GM18526 (cell line): ENCODE results near the gene RRP8.

Experiments
- POLR2A ChIP-seq: IDR thresholded peaks from 3 replicates; pipeline ENCODE4 v1.6.1; 2011; ENCODE audit not compliant: insufficient read length; ENCODE audit errors: extremely low read depth

RRP8 gene

GRCh38 chr11:6625832-6626420 is 22.5 kb upstream of the RRP8 start:
- no peak for TF ChIP-seq POLR2A

GRCh38 chr11:6625156-6625831 is 21.9 kb upstream of the RRP8 start:
- TF ChIP-seq POLR2A, result no peak

- TF ChIP-seq POLR2A, result no peak
Measured at GRCh38 chr11:6623391-6624363, 20.3 kb upstream of the RRP8 start.

- no peak for TF ChIP-seq POLR2A
Measured at GRCh38 chr11:6622261-6623171, 19.1 kb upstream of the RRP8 start.

- TF ChIP-seq POLR2A, result no peak
Measured at GRCh38 chr11:6621711-6622211, 18.3 kb upstream of the RRP8 start.

- TF ChIP-seq POLR2A, result no peak
Measured at GRCh38 chr11:6620636-6621035, 17.2 kb upstream of the RRP8 start.

GRCh38 chr11:6619004-6619745 is 15.8 kb upstream of the RRP8 start, which contains the start of gene TPP1:
TSS of gene TPP1 (minus strand) at chr11:6619422. CDS start at chr11:6619400, 22 bp downstream.
- peak; percentile 64 for TF ChIP-seq POLR2A

GRCh38 chr11:6618117-6619003 is 14.9 kb upstream of the RRP8 start:
- no peak for TF ChIP-seq POLR2A

- TF ChIP-seq POLR2A, result no peak
Measured at GRCh38 chr11:6617315-6617781, 13.9 kb upstream of the RRP8 start.

GRCh38 chr11:6616596-6617250 is 13.3 kb upstream of the RRP8 start:
- TF ChIP-seq POLR2A, result no peak

GRCh38 chr11:6615882-6616585 is 12.6 kb upstream of the RRP8 start:
- TF ChIP-seq POLR2A, result no peak

GRCh38 chr11:6615046-6615445 is 11.6 kb upstream of the RRP8 start:
- no peak for TF ChIP-seq POLR2A

- no peak for TF ChIP-seq POLR2A
Measured at GRCh38 chr11:6614446-6614845, 11.0 kb upstream of the RRP8 start.
